Neuronal stem cell (in vitro differentiated cells): Measurements from ENCODE around the gene CDK5RAP1.

Source experiments
- DNase-seq: peaks from one replicate; pipeline ENCODE4 v3.0.0-alpha.2; 2013; ENCODE audit warnings: low spot score
- H2AFZ ChIP-seq: one replicate; pipeline ENCODE4 v1.6.1; 2013; ENCODE audit warnings: mild to moderate bottlenecking, low read length, inconsistent platforms
- H2AK5ac ChIP-seq: 2 replicates; pipeline ENCODE4 v1.6.1; 2013; ENCODE audit warnings: low read depth, mild to moderate bottlenecking, inconsistent platforms, low read length, moderate library complexity, mixed read lengths
- H2BK120ac ChIP-seq: 2 replicates; pipeline ENCODE4 v1.6.1; 2013; ENCODE audit warnings: low read depth, mild to moderate bottlenecking, inconsistent platforms, low read length, moderate library complexity, mixed read lengths
- H2BK12ac ChIP-seq: one replicate; pipeline ENCODE4 v1.6.1; 2013; ENCODE audit warnings: low read length, inconsistent platforms
- H2BK15ac ChIP-seq: 2 replicates; pipeline ENCODE4 v1.6.1; 2013; ENCODE audit warnings: mild to moderate bottlenecking, low read length, inconsistent platforms, mixed read lengths
- H2BK5ac ChIP-seq: one replicate; pipeline ENCODE4 v1.6.1; 2013; ENCODE audit warnings: inconsistent platforms, mild to moderate bottlenecking, low read length, moderate library complexity
- H3K14ac ChIP-seq: one replicate; pipeline ENCODE4 v1.6.1; 2013; ENCODE audit warnings: low read length, inconsistent platforms
- H3K18ac ChIP-seq: 2 replicates; pipeline ENCODE4 v1.6.1; 2013; ENCODE audit warnings: low read length, inconsistent platforms
- H3K23ac ChIP-seq: 2 replicates; pipeline ENCODE4 v1.6.1; 2013; ENCODE audit warnings: low read depth, mild to moderate bottlenecking, mixed read lengths, low read length, inconsistent platforms; ENCODE audit not compliant: poor library complexity
- H3K27ac ChIP-seq: replicated peaks from 3 replicates; pipeline ENCODE4 v1.5.1; 2013; ENCODE audit warnings: low read length, inconsistent platforms
- H3K27me3 ChIP-seq, 3 experiments: 2 replicates each; pipeline ENCODE4 v1.6.1; 2013; ENCODE audit warnings: low read length in 3 of 3, mild to moderate bottlenecking in 2 of 3, inconsistent platforms in 1 of 3, low read depth in 1 of 3, mixed read lengths in 1 of 3, moderate library complexity in 1 of 3; ENCODE audit not compliant: control insufficient read depth in 3 of 3, insufficient read depth in 3 of 3
- H3K36me3 ChIP-seq, 2 donors: replicated peaks in 1 of 2; 2 replicates each; pipeline ENCODE4 v1.6.1; 2013; ENCODE audit warnings: low read length in 2 of 2; ENCODE audit not compliant: control insufficient read depth in 2 of 2, insufficient read depth in 2 of 2
- H3K4ac ChIP-seq: 2 replicates; pipeline ENCODE4 v1.6.1; 2013; ENCODE audit warnings: inconsistent platforms, mild to moderate bottlenecking, low read length, moderate library complexity
- H3K4me1 ChIP-seq, 2 donors: 1 replicate in 1 of 2; 2 replicates in 1 of 2; pipeline ENCODE4 v1.6.1; 2013; ENCODE audit warnings: low read length in 2 of 2, low read depth in 1 of 2; ENCODE audit not compliant: control insufficient read depth in 2 of 2, insufficient read depth in 1 of 2
- H3K4me2 ChIP-seq: one replicate; pipeline ENCODE4 v1.6.1; 2013; ENCODE audit warnings: mild to moderate bottlenecking, low read length, inconsistent platforms; ENCODE audit not compliant: insufficient read depth, poor library complexity, severe bottlenecking
- H3K4me3 ChIP-seq, 2 donors: 2 replicates each; pipeline ENCODE4 v1.5.1; 2013; ENCODE audit warnings: low read length in 2 of 2, mild to moderate bottlenecking in 2 of 2, inconsistent platforms in 1 of 2, moderate library complexity in 1 of 2
- H3K79me1 ChIP-seq: one replicate; pipeline ENCODE4 v1.6.1; 2013; ENCODE audit warnings: low read depth, mild to moderate bottlenecking, inconsistent platforms, low read length, moderate library complexity
- H3K9ac ChIP-seq: one replicate; pipeline ENCODE4 v1.6.1; 2013; ENCODE audit warnings: mild to moderate bottlenecking, low read depth, low read length, inconsistent platforms; ENCODE audit not compliant: poor library complexity
- H3K9me3 ChIP-seq, 2 donors: replicated peaks in 1 of 2; 2 replicates each; pipeline versions ENCODE3 to v1.6.1; 2013; ENCODE audit warnings: low read length in 2 of 2, mild to moderate bottlenecking in 2 of 2, inconsistent platforms in 1 of 2, low read depth in 1 of 2, mixed read lengths in 1 of 2, moderate library complexity in 1 of 2; ENCODE audit not compliant: control insufficient read depth in 2 of 2, insufficient read depth in 1 of 2
- H4K8ac ChIP-seq: one replicate; pipeline ENCODE4 v1.6.1; 2013; ENCODE audit warnings: low read depth, mild to moderate bottlenecking, inconsistent platforms, low read length, moderate library complexity
- H4K91ac ChIP-seq: one replicate; pipeline ENCODE4 v1.6.1; 2013; ENCODE audit warnings: low read length, low read depth, mild to moderate bottlenecking, inconsistent platforms; ENCODE audit not compliant: poor library complexity
- WGBS, 2 donors: extraction: QIAGEN DNeasy Blood & Tissue Kit; methylation state at CpG; one replicate each; pipeline ENCODE4 v1.1.7; 2013; ENCODE audit warnings: missing lambda C conversion rate in 2 of 2, mixed read lengths in 1 of 2; ENCODE audit not compliant: insufficient read length in 2 of 2, insufficient replicate concordance in 1 of 2; ENCODE audit errors: extremely low coverage in 2 of 2; 5-methylcytosine and 5-hydroxymethylcytosine counted together

The CDK5RAP1 gene

DNA sequence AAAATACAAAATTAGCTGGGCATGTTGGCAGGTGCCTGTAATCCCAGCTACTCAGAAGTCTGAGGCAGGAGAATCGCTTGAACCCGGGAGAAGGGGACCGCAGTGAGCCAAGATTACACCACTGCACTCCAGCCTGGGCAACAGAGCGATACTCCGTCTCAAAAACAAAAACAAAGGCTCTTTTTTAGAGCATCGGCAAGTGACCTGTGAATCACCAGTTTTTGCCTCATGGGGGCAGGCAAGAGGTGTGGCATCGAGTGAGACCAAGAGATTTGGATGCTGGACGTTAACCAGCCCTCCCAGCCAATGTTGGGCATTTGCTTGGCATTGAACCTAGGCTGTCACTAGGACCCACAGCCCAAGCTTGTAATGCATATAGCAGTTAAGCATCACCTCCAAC is 14.6 kb upstream of the CDK5RAP1 start:
- Histone ChIP-seq H3K9me3 (no peaks in the 10 kb centered on the region), H3K4ac (no peak overlapping the region), H2AFZ (no peak overlapping the region), H3K4me2 (no peak overlapping the region), H3K36me3 (peaks cover 7 to 9% of the 10 kb centered on the region in 2 donors), H3K27me3 (no peaks in the 10 kb centered on the region), H4K91ac (no peak overlapping the region), H3K4me3 (no peak overlapping the region), H3K14ac (no peak overlapping the region), H3K27ac (no peak overlapping the region), H2AK5ac (no peak overlapping the region), H3K4me1 (peaks cover 0 to 2% of the 10 kb centered on the region in 2 donors), H3K18ac (no peak overlapping the region), H3K79me1 (peaks cover 1% of the 10 kb centered on the region), H3K23ac (no peak overlapping the region), H4K8ac (no peak overlapping the region), H3K9ac (no peak overlapping the region), H2BK12ac (no peak overlapping the region), H2BK5ac (no peak overlapping the region), H2BK15ac (no peak overlapping the region), H2BK120ac (no peak overlapping the region)
- no CpG with 5 or more reads among the region's 8 CpGs for WGBS, 2 donors
- peak; percentile 4 for DNase-seq

DNA sequence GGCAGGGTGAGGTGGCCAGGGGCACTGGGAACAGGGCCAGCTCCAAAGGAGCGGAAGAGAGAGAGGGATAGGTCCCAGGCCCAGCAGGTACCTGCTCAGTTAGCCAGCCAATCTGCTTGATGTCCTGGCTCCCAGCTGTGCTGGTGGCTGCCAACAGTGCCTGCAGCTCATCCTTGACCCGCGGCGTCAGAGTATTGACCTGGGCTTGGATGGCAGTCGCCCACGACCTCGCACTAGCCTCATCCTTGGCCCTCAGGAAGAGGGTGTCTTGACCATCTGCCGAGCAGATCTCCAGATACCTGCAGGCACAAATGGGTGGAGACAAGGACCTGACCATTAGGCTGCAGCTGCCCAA is 11.1 kb upstream of the CDK5RAP1 start:
- Histone ChIP-seq H2AK5ac (peak overlapping the region; percentile 19), H2BK120ac (no peak overlapping the region), H3K4me1 (peaks cover 0 to 2% of the 10 kb centered on the region in 2 donors), H2BK12ac (no peak overlapping the region), H3K9me3 (peaks cover 2% of the 10 kb centered on the region in 2 donors), H2BK5ac (no peak overlapping the region), H3K79me1 (peaks cover 1% of the 10 kb centered on the region), H3K14ac (no peak overlapping the region), H3K36me3 (peaks cover 10 to 28% of the 10 kb centered on the region in 2 donors), H3K27ac (no peak overlapping the region), H3K23ac (no peak overlapping the region), H2BK15ac (no peak overlapping the region), H3K18ac (no peak overlapping the region), H2AFZ (no peak overlapping the region), H3K27me3 (no peaks in the 10 kb centered on the region), H3K9ac (no peak overlapping the region), H3K4me2 (no peak overlapping the region), H4K8ac (no peak overlapping the region), H3K4me3 (no peak overlapping the region), H3K4ac (no peak overlapping the region), H4K91ac (no peak overlapping the region)
- no CpG with 5 or more reads among the region's 8 CpGs for WGBS, 2 donors
- no peak for DNase-seq

GRCh38 chr20:33411711-33412483 is 10.6 kb upstream of the CDK5RAP1 start:
- H3K4ac ChIP-seq = no peak overlapping the region
- H2AK5ac ChIP-seq = peak overlapping the region; percentile 19
- peaks cover 2 to 6% of the 10 kb centered on the region in 2 donors for H3K9me3 ChIP-seq
- H2BK15ac ChIP-seq = no peak overlapping the region
- no CpG with 5 or more reads among the region's 7 CpGs for WGBS, 2 donors
- no peaks in the 10 kb centered on the region for H3K27me3 ChIP-seq
- peaks cover 0 to 2% of the 10 kb centered on the region in 2 donors for H3K4me1 ChIP-seq
- no peak overlapping the region for H2AFZ ChIP-seq
- H3K18ac ChIP-seq = no peak overlapping the region
- H4K8ac ChIP-seq = no peak overlapping the region
- H3K14ac ChIP-seq = no peak overlapping the region
- H2BK12ac ChIP-seq = no peak overlapping the region
- no peak for DNase-seq
- H3K4me3 ChIP-seq = no peak overlapping the region
- H3K9ac ChIP-seq = no peak overlapping the region
- H2BK120ac ChIP-seq = no peak overlapping the region
- no peak overlapping the region for H3K4me2 ChIP-seq
- no peak overlapping the region for H4K91ac ChIP-seq
- peaks cover 10 to 31% of the 10 kb centered on the region in 2 donors for H3K36me3 ChIP-seq
- H3K23ac ChIP-seq = no peak overlapping the region
- H3K79me1 ChIP-seq = peaks cover 1% of the 10 kb centered on the region
- no peak overlapping the region for H3K27ac ChIP-seq
- H2BK5ac ChIP-seq = no peak overlapping the region

DNA sequence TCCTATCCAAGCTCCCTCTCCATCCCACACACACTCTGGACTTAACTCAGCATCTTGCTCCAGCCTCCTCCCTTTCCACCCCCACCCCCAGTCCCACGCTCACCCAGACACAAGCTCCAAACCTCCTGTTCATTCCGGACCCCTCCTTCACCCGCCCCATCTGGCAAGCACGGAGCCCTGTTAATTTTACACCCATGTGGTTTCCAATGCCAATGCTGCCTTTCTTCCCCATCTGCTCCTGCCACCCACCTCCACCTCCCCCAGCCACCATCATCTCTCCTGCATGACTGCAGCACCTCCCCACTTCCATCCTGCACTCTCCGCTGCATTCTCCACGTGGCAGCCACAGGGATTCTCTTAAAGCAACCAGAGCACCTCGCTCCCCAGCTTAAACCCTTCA is 9.9 kb upstream of the CDK5RAP1 start:
- Histone ChIP-seq H3K79me1 (peaks cover 1% of the 10 kb centered on the region), H3K9ac (no peak overlapping the region), H2BK15ac (no peak overlapping the region), H3K4ac (no peak overlapping the region), H3K23ac (no peak overlapping the region), H2AFZ (no peak overlapping the region), H4K8ac (no peak overlapping the region), H4K91ac (no peak overlapping the region), H3K9me3 (peaks cover 2 to 6% of the 10 kb centered on the region in 2 donors), H3K4me1 (peaks cover 0 to 2% of the 10 kb centered on the region in 2 donors), H2BK120ac (no peak overlapping the region), H2BK5ac (no peak overlapping the region), H3K36me3 (peaks cover 10 to 34% of the 10 kb centered on the region in 2 donors), H3K14ac (no peak overlapping the region), H3K27me3 (no peaks in the 10 kb centered on the region), H2BK12ac (no peak overlapping the region), H3K18ac (no peak overlapping the region), H3K27ac (no peak overlapping the region), H2AK5ac (no peak overlapping the region), H3K4me3 (no peak overlapping the region), H3K4me2 (no peak overlapping the region)
- no peak for DNase-seq
- no CpG with 5 or more reads among the region's 7 CpGs for WGBS, 2 donors
